ENCODE results near the gene CFAP97D1. TPM values are rescaled to one million over a fixed set of nuclear protein-coding genes. Genes with fewer than 3 reads are reported as not detected.

CFAP97D1 gene
- total RNA-seq, 1 donor from 2014 or later = not detected

- no peak for DNase-seq (ENCODE audit: extremely low read depth, low read depth, low spot score)
These were observed 43.3 kb downstream of the CFAP97D1 start for GRCh38 chr17:43823350-43824084.

GRCh38 chr17:43825567-43825966 is 45.3 kb downstream of the CFAP97D1 start:
- DNase-seq (ENCODE audit: extremely low read depth, low read depth, low spot score) = no peak

GRCh38 chr17:43826206-43826605 is 46.0 kb downstream of the CFAP97D1 start:
- no peak for DNase-seq (ENCODE audit: extremely low read depth, low read depth, low spot score)

- DNase-seq (ENCODE audit: extremely low read depth, low read depth, low spot score) = no peak
These were observed 47.4 kb downstream of the CFAP97D1 start for GRCh38 chr17:43827596-43827995.

- no peak for DNase-seq (ENCODE audit: extremely low read depth, low read depth, low spot score)
These were observed 49.5 kb downstream of the CFAP97D1 start for GRCh38 chr17:43829738-43830137.

GRCh38 chr17:43830510-43831140 is 50.4 kb downstream of the CFAP97D1 start:
- no peak for DNase-seq (ENCODE audit: extremely low read depth, low read depth, low spot score)

GRCh38 chr17:43831633-43832032 is 51.4 kb downstream of the CFAP97D1 start:
- no peak for DNase-seq (ENCODE audit: extremely low read depth, low read depth, low spot score)

GRCh38 chr17:43832168-43832975 is 52.1 kb downstream of the CFAP97D1 start:
- DNase-seq (ENCODE audit: extremely low read depth, low read depth, low spot score) = no peak

- no peak for DNase-seq (ENCODE audit: extremely low read depth, low read depth, low spot score)
These were observed 53.0 kb downstream of the CFAP97D1 start, which contains the start of gene MPP3 for GRCh38 chr17:43832976-43833829. Gene MPP3 (minus strand): TSS chr17:43833146. CDS start chr17:43831906, 1,240 bp downstream.

- DNase-seq (ENCODE audit: extremely low read depth, low read depth, low spot score) = no peak
These were observed 53.9 kb downstream of the CFAP97D1 start for GRCh38 chr17:43834106-43834505.

Other genes starting within 250 kb of the CFAP97D1 start
- gene ETV4, start 234.1 kb upstream of the CFAP97D1 start, total RNA-seq = 14.2 and 22.4 TPM in 2 replicates
- gene MEOX1, start 118.5 kb upstream of the CFAP97D1 start, total RNA-seq = 1.9 TPM in 1 of 2 replicates, not detected in the other
- not detected in 2 replicates for gene SOST, start 21.6 kb upstream of the CFAP97D1 start, total RNA-seq
- 77.5 and 84.3 TPM in 2 replicates for gene DUSP3, start 1.5 kb upstream of the CFAP97D1 start, total RNA-seq
- gene MPP3, start 52.7 kb downstream of the CFAP97D1 start, total RNA-seq = 3.6 and 4.1 TPM in 2 replicates
- gene CD300LG, start 66.7 kb downstream of the CFAP97D1 start, total RNA-seq = not detected in 2 replicates
- 1.2 and 1.9 TPM in 2 replicates for gene MPP2, start 127.1 kb downstream of the CFAP97D1 start, total RNA-seq
- gene PPY, start 162.0 kb downstream of the CFAP97D1 start, total RNA-seq = not detected in 2 replicates
- 0.64 TPM in 1 of 2 replicates, not detected in the other for gene PYY, start 173.5 kb downstream of the CFAP97D1 start, total RNA-seq
- 1.8 and 4.6 TPM in 2 replicates for gene NAGS, start 224.2 kb downstream of the CFAP97D1 start, total RNA-seq
- 30.0 and 37.2 TPM in 2 replicates for gene TMEM101, start 234.5 kb downstream of the CFAP97D1 start, total RNA-seq

All from glomerular endothelial cell (primary cell).